A549 (cell line): ENCODE measurements around the gene MYO18B. TPM values are rescaled to one million over a fixed set of nuclear protein-coding genes. Genes with fewer than 3 reads are reported as not detected.

Experiments
- ATAC-seq, 2 experiments: fragments of 200-7000 bp in 1 of 2; fragments of >200 bp in 1 of 2; cut with Nextera tagmentation in 1 of 2; cut with Tn5 transposase in 1 of 2; 3 replicates each; pipeline versions ENCODE4 v1.8.0 to v1.9.1; 2018 to 2020; ENCODE audit warnings: mild to moderate bottlenecking in 1 of 2, moderate library complexity in 1 of 2
- CTCF ChIA-PET: fragments of 300-600 bp; sonication (Branson Sonifier 250); formaldehyde crosslinking; extraction: SDS; loops from one replicate; lab custom pipeline; 2021; ENCODE audit warnings: antibody characterized with exemption, inconsistent platforms; lab: Yijun Ruan, JAX
- POLR2A ChIA-PET: fragments of 350-600 bp; formaldehyde crosslinking; extraction: SDS; loops from one replicate; lab custom pipeline; 2021; ENCODE audit warnings: antibody characterized with exemption, inconsistent platforms; lab: Yijun Ruan, JAX
- DNase-seq, 2 experiments: peaks; one replicate each; pipeline versions ENCODE4 v3.0.0 to v3.0.0-alpha.2; 2011 to 2016; ENCODE audit warnings: low read depth in 1 of 2, low spot score in 1 of 2
- FAIRE-seq: peaks from 2 replicates; lab custom pipeline; 2011; peaks lifted over from hg19 to GRCh38; lab: Jason Lieb, UNC
- H3K27ac ChIP-seq, 2 experiments: fragments of >200 bp; sonication (Bioruptor Twin); formaldehyde crosslinking; 3 replicates each; pipeline ENCODE4 v1.5.1; 2016 to 2017
- H3K4me1 ChIP-seq: fragments of >200 bp; sonication (Bioruptor Twin); formaldehyde crosslinking; 3 replicates; pipeline ENCODE4 v1.6.1; 2016
- H3K4me2 ChIP-seq: fragments of >200 bp; sonication (Bioruptor Twin); formaldehyde crosslinking; 3 replicates; pipeline ENCODE4 v1.6.1; 2016
- H3K4me3 ChIP-seq: fragments of >200 bp; sonication (Bioruptor Twin); formaldehyde crosslinking; 3 replicates; pipeline ENCODE4 v1.5.1; 2016
- H3K9me3 ChIP-seq: fragments of >200 bp; sonication (Bioruptor Twin); formaldehyde crosslinking; 3 replicates; pipeline ENCODE4 v1.6.1; 2016
- BHLHE40 ChIP-seq: IDR thresholded peaks from 2 replicates; pipeline ENCODE4 v1.6.1; 2012; ENCODE audit warnings: low read depth, low read length, inconsistent platforms
- CBX2 ChIP-seq: fragments of 200-600 bp; sonication (generic); IDR thresholded peaks from 2 replicates; pipeline ENCODE4 v1.6.1; 2016; ENCODE audit warnings: low read depth, mild to moderate bottlenecking, borderline replicate concordance
- CBX8 ChIP-seq: fragments of 200-600 bp; sonication (generic); IDR thresholded peaks from 2 replicates; pipeline ENCODE4 v1.6.1; 2016
- CHD4 ChIP-seq: fragments of 200-600 bp; sonication (generic); IDR thresholded peaks from 2 replicates; pipeline ENCODE4 v1.6.1; 2016; ENCODE audit warnings: antibody characterized with exemption, mild to moderate bottlenecking, borderline replicate concordance
- E2F6 ChIP-seq: IDR thresholded peaks from 2 replicates; pipeline ENCODE4 v1.6.1; 2012; ENCODE audit warnings: low read depth, borderline replicate concordance
- EHF ChIP-seq: fragments of 250-450 bp; sonication (Bioruptor Pico); IDR thresholded peaks from 2 replicates; pipeline ENCODE4 v1.5.0; 2020; ENCODE audit warnings: mild to moderate bottlenecking
- EHMT2 ChIP-seq: fragments of 200-600 bp; sonication (generic); IDR thresholded peaks from 2 replicates; pipeline ENCODE4 v1.6.1; 2016; ENCODE audit warnings: antibody characterized with exemption, low read depth, mild to moderate bottlenecking, moderate library complexity
- FOSB ChIP-seq: fragments of 250-450 bp; sonication (Bioruptor Pico); IDR thresholded peaks from 2 replicates; pipeline ENCODE4 v1.5.0; 2020; ENCODE audit warnings: mild to moderate bottlenecking, moderate library complexity
- FOXS1 ChIP-seq: fragments of 250-450 bp; sonication (Bioruptor Pico); IDR thresholded peaks from 2 replicates; pipeline ENCODE4 v1.5.0; 2020; ENCODE audit warnings: mild to moderate bottlenecking, moderate library complexity
- HES2 ChIP-seq: fragments of >200 bp; sonication (Bioruptor Twin); formaldehyde crosslinking; IDR thresholded peaks from 2 replicates; pipeline ENCODE4 v1.6.1; 2016
- HOXA7 ChIP-seq: fragments of 250-450 bp; sonication (Bioruptor Pico); IDR thresholded peaks from 2 replicates; pipeline ENCODE4 v1.5.0; 2020; ENCODE audit warnings: mild to moderate bottlenecking, moderate library complexity
- KDM1A ChIP-seq: fragments of 200-600 bp; sonication (generic); IDR thresholded peaks from 2 replicates; pipeline ENCODE4 v1.6.1; 2016; ENCODE audit warnings: low read depth, mild to moderate bottlenecking
- POLR2AphosphoS2 ChIP-seq: conservative IDR thresholded peaks from 2 replicates; pipeline ENCODE4 v1.6.1; 2012; ENCODE audit warnings: low read length, improper control_type of control experiment, inconsistent platforms
- RARB ChIP-seq: fragments of 250-450 bp; sonication (Bioruptor Pico); IDR thresholded peaks from 2 replicates; pipeline ENCODE4 v1.8.0; 2021; ENCODE audit warnings: mild to moderate bottlenecking, moderate library complexity
- RFX5 ChIP-seq: fragments of 450-650 bp; IDR thresholded peaks from 2 replicates; pipeline ENCODE4 v1.7.1; 2014; ENCODE audit warnings: antibody characterized with exemption, mild to moderate bottlenecking, moderate library complexity
- RNF2 ChIP-seq: fragments of 200-600 bp; sonication (generic); IDR thresholded peaks from 2 replicates; pipeline ENCODE4 v1.6.1; 2016; ENCODE audit warnings: low read depth, mild to moderate bottlenecking, antibody characterized with exemption, moderate library complexity, borderline replicate concordance
- SMC3 ChIP-seq: fragments of >200 bp; sonication (Bioruptor Twin); formaldehyde crosslinking; IDR thresholded peaks from 3 replicates; pipeline ENCODE4 v1.6.1; 2018; ENCODE audit warnings: inconsistent platforms
- SREBF2 ChIP-seq: fragments of 450-650 bp; IDR thresholded peaks from 2 replicates; pipeline ENCODE4 v1.6.1; 2014; ENCODE audit warnings: mild to moderate bottlenecking, moderate library complexity
- TFCP2L1 ChIP-seq: fragments of 250-450 bp; sonication (Bioruptor Pico); IDR thresholded peaks from 2 replicates; pipeline ENCODE4 v1.5.0; 2021; ENCODE audit warnings: mild to moderate bottlenecking
- TP53 ChIP-seq: fragments of 250-450 bp; sonication (Bioruptor Pico); IDR thresholded peaks from 2 replicates; pipeline ENCODE4 v1.5.0; 2021; ENCODE audit warnings: mild to moderate bottlenecking, moderate library complexity
- WGBS: methylation state at CpG from one replicate; pipeline ENCODE4 v1.1.6; 2017; ENCODE audit errors: missing lambda C conversion rate; 5-methylcytosine and 5-hydroxymethylcytosine counted together
- polyA plus RNA-seq, 4 experiments: library from polyadenylated mRNA; depleted of rRNA in 3 of 4; stranded (reverse); fragments of >200 nt; fragmentation: RNase III in 1 of 4; extraction: RNeasy Plus Mini Kit Qiagen cat#74134 plus additional on column Dnase treatment in 1 of 4; gene quantifications; 2 replicates in 3 of 4; 3 replicates in 1 of 4; pipeline ENCODE4 v1.2.3, GENCODE V29; 2011 to 2017
- TF ChIP-seq, protein P1 (sequence below): fragments of 150-350 bp; IDR thresholded peaks from 2 replicates; pipeline ENCODE4 v1.6.1; 2014; ENCODE audit warnings: low read depth, mild to moderate bottlenecking, low read length
- TF ChIP-seq, protein P2 (sequence below): fragments of 250-450 bp; sonication (Bioruptor Pico); IDR thresholded peaks from 2 replicates; pipeline ENCODE4 v1.5.0; 2021; ENCODE audit warnings: mild to moderate bottlenecking, moderate library complexity, borderline replicate concordance

Gene MYO18B
- polyA plus RNA-seq, 2 of the 4 experiments (the other 2 are of a cell fraction): 0.01 TPM

DNA sequence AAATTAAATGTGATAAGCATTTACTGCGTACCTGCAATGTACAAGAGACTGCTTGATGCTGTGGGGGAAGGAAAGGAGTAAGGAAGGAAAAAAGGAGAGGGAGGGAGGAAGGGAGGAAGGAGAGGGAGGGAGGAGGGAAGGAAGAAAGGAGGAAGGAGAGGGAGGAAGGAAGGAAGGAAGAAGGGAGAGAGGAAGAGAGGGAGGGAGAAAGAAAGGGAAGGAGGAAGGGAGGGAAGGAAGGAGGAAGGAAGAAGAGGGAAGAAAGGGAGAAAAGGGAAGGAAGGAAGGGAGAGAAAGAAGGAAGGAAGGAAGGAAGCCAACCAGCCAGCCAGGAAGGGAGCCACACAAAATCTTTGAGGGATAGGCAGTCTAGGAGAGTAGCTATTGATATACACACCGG is 44.0 kb upstream of the MYO18B start:
- POLR2A ChIA-PET: no interaction called here
- Histone ChIP-seq H3K27ac (no peak overlapping the region), H3K4me3 (no peak overlapping the region), H3K4me1 (no peaks in the 10 kb centered on the region), H3K9me3 (no peaks in the 10 kb centered on the region), H3K4me2 (no peak overlapping the region)
- TF ChIP-seq RARB (CRISPR knock-in tag) (no peak), HOXA7 (CRISPR knock-in tag) (no peak), RFX5 (no peak), FOXS1 (CRISPR knock-in tag) (no peak), EHMT2 (no peak), KDM1A (no peak), E2F6 (no peak), RNF2 (no peak), SMC3 (no peak), EHF (CRISPR knock-in tag) (no peak), CHD4 (no peak), SREBF2 (no peak), TFCP2L1 (CRISPR knock-in tag) (no peak), CBX2 (no peak), HES2 (no peak)
- TF ChIP-seq, protein P1, sequence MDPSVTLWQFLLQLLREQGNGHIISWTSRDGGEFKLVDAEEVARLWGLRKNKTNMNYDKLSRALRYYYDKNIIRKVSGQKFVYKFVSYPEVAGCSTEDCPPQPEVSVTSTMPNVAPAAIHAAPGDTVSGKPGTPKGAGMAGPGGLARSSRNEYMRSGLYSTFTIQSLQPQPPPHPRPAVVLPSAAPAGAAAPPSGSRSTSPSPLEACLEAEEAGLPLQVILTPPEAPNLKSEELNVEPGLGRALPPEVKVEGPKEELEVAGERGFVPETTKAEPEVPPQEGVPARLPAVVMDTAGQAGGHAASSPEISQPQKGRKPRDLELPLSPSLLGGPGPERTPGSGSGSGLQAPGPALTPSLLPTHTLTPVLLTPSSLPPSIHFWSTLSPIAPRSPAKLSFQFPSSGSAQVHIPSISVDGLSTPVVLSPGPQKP: no peak
- TF ChIP-seq, protein P2, sequence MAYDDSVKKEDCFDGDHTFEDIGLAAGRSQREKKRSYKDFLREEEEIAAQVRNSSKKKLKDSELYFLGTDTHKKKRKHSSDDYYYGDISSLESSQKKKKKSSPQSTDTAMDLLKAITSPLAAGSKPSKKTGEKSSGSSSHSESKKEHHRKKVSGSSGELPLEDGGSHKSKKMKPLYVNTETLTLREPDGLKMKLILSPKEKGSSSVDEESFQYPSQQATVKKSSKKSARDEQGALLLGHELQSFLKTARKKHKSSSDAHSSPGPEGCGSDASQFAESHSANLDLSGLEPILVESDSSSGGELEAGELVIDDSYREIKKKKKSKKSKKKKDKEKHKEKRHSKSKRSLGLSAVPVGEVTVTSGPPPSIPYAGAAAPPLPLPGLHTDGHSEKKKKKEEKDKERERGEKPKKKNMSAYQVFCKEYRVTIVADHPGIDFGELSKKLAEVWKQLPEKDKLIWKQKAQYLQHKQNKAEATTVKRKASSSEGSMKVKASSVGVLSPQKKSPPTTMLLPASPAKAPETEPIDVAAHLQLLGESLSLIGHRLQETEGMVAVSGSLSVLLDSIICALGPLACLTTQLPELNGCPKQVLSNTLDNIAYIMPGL (CRISPR knock-in tag): no peak
- CTCF ChIA-PET: interaction anchor here (1.2 to 2.1 kb wide), 2 partner anchors 75 to 154 kb away, joined by 3 to 6 read pairs; no protein-coding TSS in a partner anchor
- WGBS: 72% methylated on average over 2 of the region's 2 CpGs
- DNase-seq (no peak), ATAC-seq (no peak), FAIRE-seq (no peak)

DNA sequence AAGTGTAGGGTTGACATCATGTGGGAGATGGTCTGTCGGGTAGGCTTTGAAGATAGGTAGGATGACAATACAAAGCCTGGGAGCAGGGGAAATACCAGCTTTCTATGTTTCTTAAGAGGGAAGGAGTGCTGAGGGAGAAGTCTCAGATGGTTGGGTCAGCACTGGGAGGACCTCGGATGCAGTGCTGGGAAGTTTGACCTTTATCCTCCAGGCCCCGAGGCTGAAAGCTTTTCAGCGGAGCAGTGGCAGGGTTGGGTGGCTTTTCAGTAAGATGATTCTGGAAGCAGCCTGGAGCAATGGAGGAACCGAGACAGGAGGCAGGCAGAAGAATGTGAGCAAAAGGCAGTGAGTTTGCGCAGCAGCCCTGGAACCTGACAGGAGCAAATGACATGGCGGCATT is 43.5 kb upstream of the MYO18B start:
- H3K27ac ChIP-seq: no peak overlapping the region
- H3K4me1 ChIP-seq: no peaks in the 10 kb centered on the region
- 77% methylated on average over 7 of the region's 7 CpGs for WGBS
- no peak for TF ChIP-seq BHLHE40
- TF ChIP-seq TP53 (CRISPR knock-in tag): no peak
- TF ChIP-seq EHF (CRISPR knock-in tag): no peak
- no peak for TF ChIP-seq FOSB
- TF ChIP-seq CBX2: no peak
- no peak for TF ChIP-seq POLR2AphosphoS2
- no peak for TF ChIP-seq CBX8
- no peak for FAIRE-seq
- POLR2A ChIA-PET: no interaction called here
- no peak overlapping the region for H3K4me3 ChIP-seq
- DNase-seq: no peak
- CTCF ChIA-PET: interaction anchor here (0.6 to 2.1 kb wide), 4 partner anchors 74 to 926 kb away, joined by 3 to 6 read pairs (median 3); no protein-coding TSS in a partner anchor
- ATAC-seq: no peak
- no peak overlapping the region for H3K4me2 ChIP-seq
- no peaks in the 10 kb centered on the region for H3K9me3 ChIP-seq
